Esophagus muscularis mucosa (tissue), 3 donors: ENCODE results near the gene ANKMY2.

Source experiments
- CTCF ChIP-seq, 3 experiments: fragments of 200-600 bp in 2 of 3; fragments of 450-650 bp in 1 of 3; sonication (generic) in 2 of 3; IDR thresholded peaks; one replicate each; pipeline ENCODE4 v1.5.1; 2017 to 2019; ENCODE audit warnings: antibody characterized with exemption in 3 of 3, mild to moderate bottlenecking in 2 of 3, moderate library complexity in 1 of 3
- POLR2A ChIP-seq: fragments of 450-650 bp; IDR thresholded peaks from one replicate; pipeline ENCODE4 v1.6.1; 2017; ENCODE audit warnings: antibody characterized with exemption, moderate library complexity, mild to moderate bottlenecking, low read depth

GRCh38 chr7:16656141-16656540 lies 10.6 kb upstream of the ANKMY2 start:
- TF ChIP-seq POLR2A, result no peak
- no peak for TF ChIP-seq CTCF (IDR thresholded peaks at IDR 0.05)
